GM21717 (cell line): ENCODE data around the gene NOP58.
"Not testable (repeated sequence)": the region's sequence is repeated elsewhere in the genome, so short reads cannot be mapped to it uniquely, and the experiment has no call there.

Source experiments
- ATAC-seq: cut with Tn5 transposase; IDR thresholded peaks from one replicate; pipeline ENCODE4 v1.9.1; 2021; ENCODE audit warnings: mild to moderate bottlenecking, moderate library complexity; ENCODE audit not compliant: unreplicated experiment

Gene NOP58

GRCh38 chr2:202306034-202306433 is 40.5 kb downstream of the NOP58 start:
- no peak for ATAC-seq

GRCh38 chr2:202307690-202308089 is 42.1 kb downstream of the NOP58 start:
- ATAC-seq, result no peak

GRCh38 chr2:202311823-202312388 is 46.3 kb downstream of the NOP58 start:
- ATAC-seq, result no peak

GRCh38 chr2:202314116-202314515 is 48.6 kb downstream of the NOP58 start:
- ATAC-seq, result no peak

- no peak for ATAC-seq
These were observed 51.7 kb downstream of the NOP58 start for GRCh38 chr2:202317080-202317857.

GRCh38 chr2:202320362-202320761 is 54.8 kb downstream of the NOP58 start:
- not testable (repeated sequence) for ATAC-seq

GRCh38 chr2:202322435-202322834 is 56.9 kb downstream of the NOP58 start:
- no peak for ATAC-seq

- no peak for ATAC-seq
These were observed 62.3 kb downstream of the NOP58 start for GRCh38 chr2:202327858-202328257.

GRCh38 chr2:202335791-202336467 is 70.4 kb downstream of the NOP58 start:
- no peak for ATAC-seq

- ATAC-seq, result no peak
These were observed 71.6 kb downstream of the NOP58 start for GRCh38 chr2:202337151-202337550.

- ATAC-seq, result no peak
These were observed 72.3 kb downstream of the NOP58 start for GRCh38 chr2:202337706-202338346.

- ATAC-seq, result no peak
These were observed 73.7 kb downstream of the NOP58 start for GRCh38 chr2:202339071-202339870.

- ATAC-seq, result no peak
These were observed 78.6 kb downstream of the NOP58 start for GRCh38 chr2:202344178-202344577.

- no peak for ATAC-seq
These were observed 80.6 kb downstream of the NOP58 start for GRCh38 chr2:202346180-202346579.
